HG03045 (cell line): Measurements from ENCODE around the gene TTC6.

Experiments
- ATAC-seq: cut with Tn5 transposase; IDR thresholded peaks from one replicate; pipeline ENCODE4 v1.9.1; 2021; ENCODE audit warnings: mild to moderate bottlenecking, moderate library complexity; ENCODE audit not compliant: unreplicated experiment

TTC6 gene

GRCh38 chr14:37584211-37585100 is 11.0 kb upstream of the TTC6 start:
- no peak for ATAC-seq

GRCh38 chr14:37585101-37585511 is 10.3 kb upstream of the TTC6 start:
- ATAC-seq: no peak

- ATAC-seq: no peak
Measured at GRCh38 chr14:37585971-37586796, 9.2 kb upstream of the TTC6 start.

GRCh38 chr14:37586797-37587130 is 8.7 kb upstream of the TTC6 start:
- no peak for ATAC-seq

- no peak for ATAC-seq
Measured at GRCh38 chr14:37587131-37587803, 8.2 kb upstream of the TTC6 start.

- ATAC-seq: no peak
Measured at GRCh38 chr14:37587881-37588666, 7.4 kb upstream of the TTC6 start.

- ATAC-seq: no peak
Measured at GRCh38 chr14:37588667-37588955, 6.8 kb upstream of the TTC6 start.

- no peak for ATAC-seq
Measured at GRCh38 chr14:37588956-37589714, 6.3 kb upstream of the TTC6 start.

- no peak for ATAC-seq
Measured at GRCh38 chr14:37589715-37590427, 5.6 kb upstream of the TTC6 start.

GRCh38 chr14:37590428-37591139 is 4.8 kb upstream of the TTC6 start:
- ATAC-seq: no peak

GRCh38 chr14:37591311-37591940 is 4.0 kb upstream of the TTC6 start:
- ATAC-seq: no peak

GRCh38 chr14:37591941-37592481 is 3.4 kb upstream of the TTC6 start:
- no peak for ATAC-seq

GRCh38 chr14:37592482-37593408 is 2.7 kb upstream of the TTC6 start:
- no peak for ATAC-seq

- no peak for ATAC-seq
Measured at GRCh38 chr14:37593511-37594237, 1.8 kb upstream of the TTC6 start.

- ATAC-seq: no peak
Measured at GRCh38 chr14:37594238-37594970, 1.0 kb upstream of the TTC6 start.
